HG03432 (cell line): ENCODE results near the gene HOXD3.
A peak's percentile ranks its signal among the peaks of the same experiment; 100 is the strongest.

Source experiments
- ATAC-seq: cut with Tn5 transposase; IDR thresholded peaks from one replicate; pipeline ENCODE4 v1.9.1; 2021; ENCODE audit warnings: mild to moderate bottlenecking, moderate library complexity; ENCODE audit not compliant: unreplicated experiment

The HOXD3 gene

DNA sequence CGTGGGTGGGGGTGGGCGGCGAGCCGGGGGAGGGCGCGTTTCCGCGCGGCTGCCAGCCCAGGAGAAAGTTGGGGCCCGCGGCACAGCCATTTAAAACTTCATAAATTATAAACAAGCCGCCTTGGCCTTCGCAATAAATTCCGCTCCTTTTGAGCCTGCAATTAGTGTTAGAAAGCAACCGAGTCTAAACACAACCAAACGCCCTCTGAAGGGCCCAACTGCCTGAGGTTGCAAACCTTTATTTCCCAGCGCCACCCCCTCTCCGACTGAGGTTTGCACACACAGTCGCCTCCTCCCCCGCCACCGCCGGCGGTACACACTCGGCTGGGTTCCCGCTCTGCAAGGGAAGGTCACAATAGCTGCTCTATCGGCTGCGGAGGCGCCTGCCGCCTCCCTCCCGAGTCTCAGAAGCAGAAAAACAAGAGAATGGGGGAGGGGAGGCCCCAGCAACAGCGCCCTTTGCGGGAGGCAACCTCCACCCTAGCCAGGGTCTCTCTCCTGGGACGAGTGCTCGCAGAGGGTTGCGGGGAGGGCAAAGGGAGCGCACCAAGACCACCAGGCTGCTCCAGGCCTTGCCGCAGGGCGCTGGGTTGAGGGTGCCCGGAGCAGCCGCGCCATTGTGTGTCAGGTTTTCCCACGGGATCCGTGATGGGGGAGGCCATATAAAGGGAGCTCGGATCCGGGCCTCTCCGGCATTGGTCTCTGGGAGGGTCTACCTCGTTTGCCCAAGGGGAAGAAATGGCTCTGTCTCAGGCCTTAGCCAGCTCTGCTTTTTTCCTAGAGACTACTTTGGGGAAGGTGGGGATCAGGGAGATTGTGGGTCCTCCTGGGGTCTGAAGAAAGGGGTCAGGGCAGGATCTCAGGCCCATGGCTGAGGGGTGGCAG is 18.0 kb downstream of the HOXD3 start:
- ATAC-seq = no peak

DNA sequence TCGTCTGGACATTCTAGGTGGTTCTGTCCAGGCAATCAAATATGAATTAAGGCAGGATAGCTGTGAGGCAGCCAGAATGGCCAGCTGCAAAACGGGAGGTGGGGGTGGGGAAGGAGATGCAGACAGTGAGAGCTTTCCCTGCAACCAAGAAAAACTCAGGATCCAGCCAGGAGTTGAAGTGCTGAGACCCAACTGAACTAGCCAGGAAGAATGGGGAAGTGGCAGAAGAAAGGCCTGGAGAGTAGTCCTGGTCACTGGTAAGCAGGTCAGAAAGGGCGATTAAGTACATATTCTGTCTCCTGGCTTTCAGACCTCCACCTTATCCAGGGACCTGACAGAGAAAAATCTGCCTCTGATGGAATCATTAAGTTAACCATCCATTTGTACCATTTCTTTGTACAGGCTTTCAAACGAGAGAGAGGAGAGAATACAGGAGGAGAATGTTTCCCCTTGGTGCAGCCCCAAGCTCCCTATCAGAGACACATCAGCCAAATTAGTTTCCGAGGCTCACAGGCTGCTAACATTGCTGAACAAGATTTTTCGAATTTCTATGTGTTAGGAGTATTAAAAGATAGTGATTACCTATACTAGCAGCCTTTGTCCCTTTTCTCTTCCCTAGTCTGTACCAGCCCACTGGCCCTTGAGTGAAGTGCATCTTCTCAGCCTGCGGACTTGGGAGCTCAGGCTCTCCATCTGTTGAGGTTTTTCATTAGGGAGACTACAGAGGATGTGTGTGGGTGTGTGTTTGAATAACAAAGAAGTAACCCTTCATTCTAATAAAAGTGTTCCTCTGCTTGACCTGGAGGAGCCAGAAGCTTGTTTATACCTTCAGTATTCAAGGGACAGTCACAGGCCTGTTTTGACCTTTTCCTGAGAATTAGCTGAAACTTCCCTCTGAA is 18.9 kb downstream of the HOXD3 start:
- no peak for ATAC-seq

DNA sequence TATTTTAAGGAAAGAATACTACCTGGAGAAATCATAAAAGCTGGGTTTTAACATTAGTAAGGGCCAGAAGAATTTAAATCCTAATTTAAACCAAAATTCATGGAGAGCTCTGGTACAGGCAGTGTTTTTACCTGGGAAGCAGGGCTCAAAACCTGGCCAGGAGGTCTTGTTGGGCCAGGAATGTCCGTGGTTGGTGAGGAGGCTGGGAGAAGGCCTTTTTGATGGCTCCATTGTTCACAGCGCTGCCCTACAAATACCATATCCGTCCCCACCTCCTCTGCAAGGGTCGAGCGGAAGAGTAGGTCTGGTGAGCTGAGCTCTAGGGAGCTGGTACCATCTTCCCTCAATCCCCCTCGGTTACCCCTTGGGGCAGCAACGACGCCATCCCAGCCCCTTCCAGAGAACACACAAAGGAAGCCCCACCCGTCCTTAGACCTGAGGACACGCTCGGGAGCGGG is 20.5 kb downstream of the HOXD3 start:
- ATAC-seq = peak; percentile 24

DNA sequence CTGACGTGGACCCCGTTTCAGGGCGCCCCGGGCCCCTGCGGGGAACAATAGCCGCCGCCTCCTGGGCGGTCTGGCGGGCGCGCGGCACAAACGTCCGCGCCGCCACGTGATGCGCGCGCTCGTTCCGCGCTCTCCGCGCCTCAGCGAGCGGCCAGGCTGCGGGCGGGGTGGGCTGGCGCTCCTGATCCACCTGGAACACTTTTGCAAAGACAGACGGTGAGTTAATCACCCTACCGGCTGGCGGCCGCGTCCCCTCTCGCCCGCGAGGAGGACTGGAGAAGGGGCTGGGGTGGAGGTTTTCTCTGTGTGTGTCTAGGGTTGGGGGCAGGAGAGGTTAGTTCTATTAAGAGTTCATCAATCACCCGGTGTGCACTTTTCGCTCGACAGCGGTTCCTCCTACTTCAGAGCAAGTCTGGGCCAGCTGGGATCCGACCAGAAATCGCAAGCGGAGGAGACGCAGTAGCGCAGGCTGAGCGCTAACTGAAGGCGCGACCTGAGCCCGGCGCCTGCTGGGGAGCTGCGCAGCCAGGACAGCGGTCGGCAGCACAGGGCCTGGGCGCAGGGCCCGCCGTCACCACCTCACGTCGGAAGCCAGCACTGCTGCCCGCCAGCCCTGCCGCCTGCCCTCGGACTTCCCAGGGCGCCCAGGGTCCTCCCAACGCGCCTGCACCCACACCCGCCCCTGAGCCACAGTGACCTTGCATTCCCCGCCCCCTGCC is 21.1 kb downstream of the HOXD3 start:
- ATAC-seq = peak; percentile 51

DNA sequence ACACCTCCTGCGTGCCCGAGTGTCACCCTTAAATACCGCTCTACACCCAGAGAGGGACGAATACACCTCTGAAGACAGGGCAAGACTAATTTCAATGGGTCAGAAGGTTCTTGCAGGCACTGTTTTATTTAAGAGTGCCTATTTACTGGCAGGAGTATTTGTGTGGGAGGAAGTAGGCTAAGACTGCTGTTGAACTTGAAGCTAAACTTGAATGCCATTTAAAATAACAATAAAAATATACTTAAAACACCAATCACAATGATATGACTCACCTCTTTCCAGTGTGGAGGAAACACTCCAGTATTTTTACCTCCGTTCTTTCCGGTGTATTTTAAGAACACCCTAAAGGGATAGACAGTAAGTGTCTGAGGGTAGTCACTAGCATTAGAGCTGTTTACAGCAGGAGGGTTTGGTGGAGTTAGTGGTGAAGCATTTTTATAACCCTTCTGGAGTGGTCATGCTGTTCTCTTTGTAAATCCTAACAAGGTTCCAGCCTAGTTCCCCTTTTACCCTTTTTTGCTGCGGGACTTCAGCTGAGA is 21.7 kb downstream of the HOXD3 start:
- ATAC-seq = no peak

DNA sequence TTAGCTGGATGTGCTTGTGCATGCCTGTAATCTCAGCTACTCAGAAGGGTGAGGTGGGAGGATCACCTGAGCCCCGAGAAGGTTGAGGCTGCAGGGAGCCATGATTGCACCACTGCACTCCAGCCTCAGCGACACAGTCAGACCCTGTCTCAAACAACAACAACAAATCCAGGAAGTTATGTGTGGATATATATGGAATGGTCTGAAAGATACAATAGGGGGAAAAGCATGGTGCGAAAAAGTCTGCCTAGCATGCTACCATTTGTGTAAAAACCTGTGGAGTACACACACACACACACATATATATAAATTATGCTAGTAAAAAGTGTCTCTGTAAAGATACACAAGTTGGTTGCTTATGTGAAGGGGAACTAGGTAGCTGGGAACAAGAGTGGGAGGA is 24.4 kb downstream of the HOXD3 start:
- no peak for ATAC-seq

DNA sequence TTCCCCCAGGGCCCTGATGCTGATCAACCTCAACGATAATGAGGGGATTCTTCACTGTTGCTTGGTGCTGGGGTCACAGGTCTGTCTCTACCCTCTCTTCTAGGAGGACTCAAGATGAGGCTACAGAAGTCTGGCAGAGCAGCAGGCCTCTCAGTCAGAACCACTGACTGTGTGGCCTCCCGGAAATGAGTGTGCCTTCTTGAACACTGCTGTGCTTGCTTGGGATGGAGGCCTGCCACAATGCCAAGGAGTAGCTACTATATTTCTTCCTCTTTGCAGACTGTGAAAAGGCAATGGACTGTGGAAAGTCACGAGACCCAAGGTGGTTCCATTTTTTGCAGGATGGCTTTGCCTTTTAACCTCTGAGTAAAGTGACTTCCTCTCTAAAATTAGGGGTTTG is 25.6 kb downstream of the HOXD3 start:
- no peak for ATAC-seq

DNA sequence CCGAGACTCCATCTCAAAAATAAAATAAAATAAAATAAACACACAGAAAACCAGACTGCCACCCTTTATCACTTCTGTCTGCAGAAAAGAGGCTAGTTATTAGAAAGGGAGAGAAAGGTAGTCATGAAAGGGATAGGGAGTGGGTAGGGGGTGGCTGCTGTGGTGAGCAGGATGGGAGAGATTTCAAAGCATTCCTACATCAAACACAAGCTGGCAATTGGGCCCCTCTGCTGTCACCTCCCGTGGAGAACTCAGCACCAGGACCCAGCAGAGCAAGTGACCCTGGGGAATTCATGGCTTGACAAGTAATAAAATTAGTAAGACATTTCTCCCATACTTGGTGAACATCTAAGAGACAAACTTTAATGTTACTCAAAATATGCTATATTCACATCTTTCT is 27.6 kb downstream of the HOXD3 start:
- ATAC-seq = no peak

DNA sequence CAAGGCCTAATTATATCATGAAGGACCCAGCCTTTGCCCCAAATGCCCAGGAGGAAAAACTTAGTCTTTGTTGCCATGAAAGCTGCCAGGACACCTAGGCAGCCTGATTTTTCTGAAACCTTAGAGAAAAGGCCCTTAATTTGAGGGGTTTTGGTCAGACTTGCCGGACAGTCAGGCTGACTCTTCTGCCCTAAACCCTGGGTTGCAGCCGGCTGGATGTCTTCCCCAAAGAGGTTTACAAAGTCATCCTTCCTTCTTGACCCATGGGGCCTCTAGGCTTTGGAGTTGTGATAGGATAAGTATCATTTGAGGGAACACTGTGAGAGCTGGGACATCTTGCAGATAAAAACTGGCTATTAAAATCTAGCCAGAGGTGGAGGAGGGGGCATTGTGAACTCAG is 28.9 kb downstream of the HOXD3 start:
- ATAC-seq = no peak

DNA sequence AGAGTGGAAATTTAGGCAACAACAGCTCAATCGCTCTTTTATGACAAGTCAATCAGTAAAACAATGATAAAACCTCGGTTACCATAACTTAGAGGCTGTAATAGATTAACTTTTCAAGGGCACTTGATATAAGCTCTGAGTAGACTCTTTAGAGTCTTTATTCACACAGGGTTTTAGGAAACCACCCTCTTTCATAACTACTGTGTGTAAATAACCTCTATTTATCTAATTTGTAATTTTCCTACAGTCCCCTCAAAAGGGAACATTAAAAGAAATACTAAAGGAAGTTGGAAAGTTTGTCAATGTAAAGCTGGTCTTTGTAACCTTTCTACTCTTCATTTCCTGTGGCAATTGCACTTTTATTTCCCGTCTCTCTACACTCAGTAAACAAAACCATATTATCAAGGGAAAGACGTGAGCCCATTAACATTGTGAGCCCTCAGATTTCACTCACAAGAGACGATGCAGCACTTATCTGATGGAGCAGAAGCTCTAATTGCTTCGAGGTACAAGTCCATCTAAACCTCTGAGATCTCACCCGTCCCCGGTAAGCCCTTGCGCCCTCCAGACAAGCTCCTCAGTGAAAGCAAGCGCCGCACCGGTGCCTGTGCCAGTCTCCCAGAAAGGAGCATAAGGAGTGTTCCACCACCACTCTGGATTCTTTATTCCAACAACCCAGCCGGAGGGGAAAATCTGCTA is 30.2 kb downstream of the HOXD3 start:
- ATAC-seq = no peak

DNA sequence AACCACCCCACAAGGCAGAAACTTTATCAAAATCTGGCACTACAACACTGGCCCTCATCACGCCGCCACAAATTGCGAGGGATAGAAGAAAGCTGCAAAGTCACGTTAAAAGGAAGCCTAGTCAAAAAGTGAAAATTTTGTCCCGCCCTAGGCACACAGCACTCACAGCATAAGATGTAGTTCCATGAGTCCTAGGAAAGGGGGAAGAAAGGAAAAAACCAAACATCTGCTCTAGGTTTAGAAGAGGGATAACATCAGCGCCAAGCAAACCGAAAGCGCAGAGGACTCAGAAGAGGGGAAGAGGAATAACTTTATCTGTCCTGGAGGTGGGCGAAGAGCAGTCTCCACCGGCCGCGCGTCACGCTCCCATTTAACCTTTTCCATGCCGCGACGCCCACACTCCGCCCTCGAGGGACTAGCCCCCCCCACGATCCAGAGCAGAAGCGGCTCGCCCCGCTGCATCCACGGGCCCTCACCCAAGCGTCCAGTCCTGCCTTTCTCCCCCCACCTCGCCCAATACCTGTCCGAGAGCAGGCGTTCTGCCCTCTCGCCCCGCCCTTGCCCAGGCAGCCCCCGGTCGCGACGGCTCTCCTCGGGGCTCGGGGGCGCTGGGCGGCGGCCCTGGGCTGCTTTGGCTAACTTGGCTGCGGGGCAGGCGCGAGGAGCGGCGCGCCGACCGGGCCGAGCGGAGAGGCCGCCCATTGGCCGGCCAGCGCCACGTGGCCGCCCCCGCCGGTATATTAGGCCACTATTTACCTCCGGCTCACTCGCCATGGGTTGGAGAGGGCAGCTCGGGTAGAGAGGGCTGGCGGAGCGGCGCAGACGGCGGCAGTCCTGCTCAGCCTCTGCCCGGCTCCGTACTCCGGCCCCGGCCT is 31.0 kb downstream of the HOXD3 start, which contains the start of gene HOXD1:
HOXD1 (plus strand) TSS at position 770 of the 875 bp plus-strand sequence. CDS start 134 bp downstream, outside the sequence.
- ATAC-seq = peak; percentile 58

DNA sequence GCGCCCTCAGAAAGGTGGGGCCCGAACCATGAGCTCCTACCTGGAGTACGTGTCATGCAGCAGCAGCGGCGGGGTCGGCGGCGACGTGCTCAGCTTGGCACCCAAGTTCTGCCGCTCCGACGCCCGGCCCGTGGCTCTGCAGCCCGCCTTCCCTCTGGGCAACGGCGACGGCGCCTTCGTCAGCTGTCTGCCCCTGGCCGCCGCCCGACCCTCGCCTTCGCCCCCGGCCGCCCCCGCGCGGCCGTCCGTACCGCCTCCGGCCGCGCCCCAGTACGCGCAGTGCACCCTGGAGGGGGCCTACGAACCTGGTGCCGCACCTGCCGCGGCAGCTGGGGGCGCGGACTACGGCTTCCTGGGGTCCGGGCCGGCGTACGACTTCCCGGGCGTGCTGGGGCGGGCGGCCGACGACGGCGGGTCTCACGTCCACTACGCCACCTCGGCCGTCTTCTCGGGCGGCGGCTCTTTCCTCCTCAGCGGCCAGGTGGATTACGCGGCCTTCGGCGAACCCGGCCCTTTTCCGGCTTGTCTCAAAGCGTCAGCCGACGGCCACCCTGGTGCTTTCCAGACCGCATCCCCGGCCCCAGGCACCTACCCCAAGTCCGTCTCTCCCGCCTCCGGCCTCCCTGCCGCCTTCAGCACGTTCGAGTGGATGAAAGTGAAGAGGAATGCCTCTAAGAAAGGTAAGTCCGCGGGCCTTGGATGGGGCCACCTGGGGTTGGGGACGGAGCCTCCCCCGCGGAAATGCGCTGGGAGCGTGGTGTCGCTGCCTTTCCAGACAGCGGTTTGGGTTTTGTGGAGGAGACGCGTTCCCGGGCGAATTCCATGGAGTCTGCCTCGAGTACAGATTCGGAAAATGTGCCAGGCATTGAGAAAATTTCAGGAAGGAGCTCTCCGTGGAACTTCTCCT is 31.9 kb downstream of the HOXD3 start:
- ATAC-seq = peak; percentile 28

DNA sequence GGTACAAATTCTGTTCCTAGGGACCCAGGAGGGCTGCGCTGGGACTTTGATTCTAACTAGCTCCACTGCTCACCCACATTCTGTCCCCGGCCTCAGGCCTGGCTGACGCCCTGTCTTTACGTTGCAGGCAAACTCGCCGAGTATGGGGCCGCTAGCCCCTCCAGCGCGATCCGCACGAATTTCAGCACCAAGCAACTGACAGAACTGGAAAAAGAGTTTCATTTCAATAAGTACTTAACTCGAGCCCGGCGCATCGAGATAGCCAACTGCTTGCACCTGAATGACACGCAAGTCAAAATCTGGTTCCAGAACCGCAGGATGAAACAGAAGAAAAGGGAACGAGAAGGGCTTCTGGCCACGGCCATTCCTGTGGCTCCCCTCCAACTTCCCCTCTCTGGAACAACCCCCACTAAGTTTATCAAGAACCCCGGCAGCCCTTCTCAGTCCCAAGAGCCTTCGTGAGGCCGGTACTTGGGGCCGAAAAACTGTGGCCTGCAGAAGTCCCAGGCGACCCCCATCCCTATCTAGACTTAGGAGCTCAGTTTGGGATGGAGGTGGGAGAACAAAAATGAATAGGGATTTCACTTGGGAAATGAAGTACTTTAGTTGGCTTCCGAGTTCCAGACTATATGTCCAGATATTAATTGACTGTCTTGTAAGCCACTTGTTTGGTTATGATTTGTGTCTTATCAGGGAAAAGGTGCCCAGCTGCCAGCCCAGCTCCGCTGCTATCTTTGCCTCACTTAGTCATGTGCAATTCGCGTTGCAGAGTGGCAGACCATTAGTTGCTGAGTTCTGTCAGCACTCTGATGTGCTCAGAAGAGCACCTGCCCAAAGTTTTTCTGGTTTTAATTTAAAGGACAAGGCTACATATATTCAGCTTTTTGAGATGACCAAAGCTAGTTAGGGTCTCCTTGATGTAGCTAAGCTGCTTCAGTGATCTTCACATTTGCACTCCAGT is 32.9 kb downstream of the HOXD3 start:
- no peak for ATAC-seq

DNA sequence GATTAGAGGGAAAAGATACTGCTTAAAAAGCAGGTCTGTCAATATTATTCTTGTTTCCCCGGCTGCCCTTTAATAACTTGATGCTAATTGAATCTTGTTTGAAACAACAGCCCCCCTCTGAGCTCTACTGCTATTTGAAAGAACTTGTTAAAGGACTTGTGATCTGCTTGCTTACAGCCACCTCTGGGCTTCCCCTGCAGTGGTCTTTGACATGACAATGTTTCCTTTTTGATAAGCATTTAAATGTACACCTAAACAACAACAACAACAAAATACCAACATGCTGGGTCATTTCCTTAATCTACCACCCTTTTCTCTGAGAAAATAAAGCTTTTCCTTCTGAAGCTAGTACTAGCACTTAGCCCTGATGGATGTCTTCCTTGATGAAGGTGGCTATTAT is 35.2 kb downstream of the HOXD3 start:
- no peak for ATAC-seq

DNA sequence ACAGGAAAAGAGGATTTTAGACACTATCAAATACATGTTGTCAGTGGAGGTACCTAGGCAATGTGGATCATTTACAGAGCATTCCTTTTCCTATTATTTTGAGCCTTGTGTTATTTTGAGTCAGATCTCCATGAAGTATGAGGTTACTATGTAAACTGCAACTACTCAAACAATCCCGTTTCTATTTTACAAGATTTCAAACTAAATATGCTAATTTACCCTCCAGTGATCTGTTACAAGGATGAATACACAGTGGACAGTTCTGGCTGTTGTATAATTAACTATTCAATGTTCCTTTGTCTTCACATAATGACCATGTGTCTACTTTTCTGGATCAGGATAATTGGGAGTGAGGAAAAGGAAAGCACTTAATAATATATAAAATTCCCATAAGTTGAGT is 35.9 kb downstream of the HOXD3 start:
- no peak for ATAC-seq

DNA sequence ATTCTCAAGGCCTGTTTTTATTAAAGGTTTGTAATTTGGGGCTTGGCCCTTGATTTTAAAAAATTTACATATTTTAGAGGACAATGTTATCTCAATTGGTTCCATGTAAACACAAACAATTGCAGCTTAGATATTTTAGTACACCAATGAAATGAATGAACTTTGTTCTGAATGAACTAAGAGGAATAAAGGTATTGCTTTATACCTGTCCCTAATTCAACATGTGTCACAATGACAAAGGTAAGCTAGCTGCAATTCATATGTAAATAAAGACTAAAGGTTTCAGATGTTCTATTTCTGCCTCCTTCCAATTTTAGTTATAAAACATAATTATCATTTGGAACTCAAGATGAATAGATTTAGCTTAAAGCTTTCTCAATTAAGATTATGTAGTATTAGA is 42.8 kb downstream of the HOXD3 start:
- no peak for ATAC-seq

DNA sequence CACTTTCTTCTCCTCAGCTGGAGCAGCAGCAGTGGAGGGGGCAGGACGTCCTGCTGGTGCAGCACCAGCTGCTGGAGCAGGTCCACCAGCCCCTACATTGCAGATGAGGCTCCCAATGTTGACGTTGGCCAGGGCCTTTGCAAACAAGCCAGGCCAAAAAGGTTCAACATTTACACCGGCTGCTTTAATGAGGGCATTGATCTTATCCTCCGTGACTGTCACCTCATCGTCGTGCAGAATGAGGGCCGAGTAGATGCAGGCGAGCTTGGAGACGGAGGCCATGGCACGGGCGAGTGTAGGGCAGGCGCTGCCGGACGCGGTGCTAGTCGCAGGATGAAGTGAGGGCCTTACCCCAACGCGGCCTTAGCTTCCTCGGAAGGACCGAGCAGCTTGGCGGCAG is 43.9 kb downstream of the HOXD3 start:
- no peak for ATAC-seq
